ENCODE results near the gene MARK1. TPM values are rescaled to one million over a fixed set of nuclear protein-coding genes. Genes with fewer than 3 reads are reported as not detected.

The MARK1 gene
- total RNA-seq, 1 donor = 0.72 TPM

- Histone ChIP-seq H3K4me2 (ENCODE audit: insufficient read depth, low read length) (no peak overlapping the region), H3K79me2 (ENCODE audit: insufficient read depth, low read length) (no peaks in the 10 kb centered on the region), H3K4me3 (ENCODE audit: insufficient read depth, low read length) (no peak overlapping the region), H3K9me3 (ENCODE audit: low read depth, low read length) (no peaks in the 10 kb centered on the region), H3K36me3 (ENCODE audit: insufficient read depth, low read length) (no peaks in the 10 kb centered on the region), H3K27me3 (ENCODE audit: insufficient read depth, low read length) (peaks cover 6% of the 10 kb centered on the region), H3K4me1 (ENCODE audit: insufficient read depth, low read length) (no peaks in the 10 kb centered on the region), H4K20me1 (ENCODE audit: insufficient read depth, low read length) (no peaks in the 10 kb centered on the region), H3K27ac (ENCODE audit: low read depth, low read length) (no peak overlapping the region), H2AFZ (ENCODE audit: low read length) (no peak overlapping the region)
- no peak for TF ChIP-seq CTCF (IDR thresholded peaks at IDR 0.05; ENCODE audit: extremely low read depth, low read depth, low read length)
- no peak for DNase-seq (ENCODE audit: insufficient read length, low spot score, missing footprints)
Observed at GRCh38 chr1:220706480-220706879, 178.5 kb downstream of the MARK1 start.

GRCh38 chr1:220707160-220707559 is 179.2 kb downstream of the MARK1 start:
- TF ChIP-seq CTCF (IDR thresholded peaks at IDR 0.05; ENCODE audit: extremely low read depth, low read depth, low read length) = no peak
- H3K79me2 ChIP-seq (ENCODE audit: insufficient read depth, low read length) = no peaks in the 10 kb centered on the region
- DNase-seq (ENCODE audit: insufficient read length, low spot score, missing footprints) = no peak
- no peaks in the 10 kb centered on the region for H3K4me1 ChIP-seq (ENCODE audit: insufficient read depth, low read length)
- no peaks in the 10 kb centered on the region for H3K9me3 ChIP-seq (ENCODE audit: low read depth, low read length)
- no peaks in the 10 kb centered on the region for H4K20me1 ChIP-seq (ENCODE audit: insufficient read depth, low read length)
- H3K4me2 ChIP-seq (ENCODE audit: insufficient read depth, low read length) = no peak overlapping the region
- no peaks in the 10 kb centered on the region for H3K36me3 ChIP-seq (ENCODE audit: insufficient read depth, low read length)
- H2AFZ ChIP-seq (ENCODE audit: low read length) = no peak overlapping the region
- no peak overlapping the region for H3K27ac ChIP-seq (ENCODE audit: low read depth, low read length)
- H3K4me3 ChIP-seq (ENCODE audit: insufficient read depth, low read length) = no peak overlapping the region
- H3K27me3 ChIP-seq (ENCODE audit: insufficient read depth, low read length) = no peaks in the 10 kb centered on the region

DNA sequence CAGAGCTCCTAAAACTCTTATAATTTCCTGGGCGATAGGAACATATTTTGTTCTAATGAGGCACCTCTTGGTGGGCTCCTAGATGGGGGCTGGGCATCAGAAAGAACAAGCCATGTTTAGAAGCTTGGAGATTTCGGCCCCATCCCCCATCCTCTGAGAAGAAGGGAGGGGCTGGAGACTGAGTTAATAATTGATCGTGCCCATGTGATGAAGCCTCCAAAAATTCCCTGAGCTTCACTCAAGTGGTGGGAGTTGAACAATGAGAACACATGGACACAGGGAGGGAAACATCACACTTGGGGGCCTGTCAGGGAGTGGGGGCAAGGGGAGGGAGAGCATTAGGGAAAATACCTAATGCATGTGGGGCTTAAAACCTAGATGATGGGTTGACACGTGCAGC is 180.3 kb downstream of the MARK1 start:
- H4K20me1 ChIP-seq (ENCODE audit: insufficient read depth, low read length) = no peaks in the 10 kb centered on the region
- H3K4me3 ChIP-seq (ENCODE audit: insufficient read depth, low read length) = no peak overlapping the region
- no peaks in the 10 kb centered on the region for H3K9me3 ChIP-seq (ENCODE audit: low read depth, low read length)
- H3K27ac ChIP-seq (ENCODE audit: low read depth, low read length) = no peak overlapping the region
- H3K36me3 ChIP-seq (ENCODE audit: insufficient read depth, low read length) = no peaks in the 10 kb centered on the region
- TF ChIP-seq CTCF (IDR thresholded peaks at IDR 0.05; ENCODE audit: extremely low read depth, low read depth, low read length) = no peak
- no peaks in the 10 kb centered on the region for H3K4me1 ChIP-seq (ENCODE audit: insufficient read depth, low read length)
- no peak for DNase-seq (ENCODE audit: insufficient read length, low spot score, missing footprints)
- no peak overlapping the region for H3K4me2 ChIP-seq (ENCODE audit: insufficient read depth, low read length)
- no peaks in the 10 kb centered on the region for H3K79me2 ChIP-seq (ENCODE audit: insufficient read depth, low read length)
- no peak overlapping the region for H2AFZ ChIP-seq (ENCODE audit: low read length)
- no peaks in the 10 kb centered on the region for H3K27me3 ChIP-seq (ENCODE audit: insufficient read depth, low read length)

- no peaks in the 10 kb centered on the region for H3K79me2 ChIP-seq (ENCODE audit: insufficient read depth, low read length)
Observed at GRCh38 chr1:220708936-220709801, 181.2 kb downstream of the MARK1 start.

More at GRCh38 chr1:220708936-220709801, 181.2 kb downstream of the MARK1 start:
- Histone ChIP-seq H3K36me3 (ENCODE audit: insufficient read depth, low read length) (no peaks in the 10 kb centered on the region), H3K4me3 (ENCODE audit: insufficient read depth, low read length) (no peak overlapping the region), H3K9me3 (ENCODE audit: low read depth, low read length) (no peaks in the 10 kb centered on the region), H3K27ac (ENCODE audit: low read depth, low read length) (no peak overlapping the region), H3K27me3 (ENCODE audit: insufficient read depth, low read length) (no peaks in the 10 kb centered on the region), H3K4me1 (ENCODE audit: insufficient read depth, low read length) (no peaks in the 10 kb centered on the region), H4K20me1 (ENCODE audit: insufficient read depth, low read length) (no peaks in the 10 kb centered on the region), H3K4me2 (ENCODE audit: insufficient read depth, low read length) (no peak overlapping the region), H2AFZ (ENCODE audit: low read length) (no peak overlapping the region)
- DNase-seq (ENCODE audit: insufficient read length, low spot score, missing footprints) = no peak
- no peak for TF ChIP-seq CTCF (IDR thresholded peaks at IDR 0.05; ENCODE audit: extremely low read depth, low read depth, low read length)

Data from osteoblast (primary cell).